Right renal cortex interstitium (tissue), 3 donors: Measurements from ENCODE around the gene SEC11A. TPM values are rescaled to one million over a fixed set of nuclear protein-coding genes. Genes with fewer than 3 reads are reported as not detected.
A peak's percentile ranks its signal among the peaks of the same experiment; 100 is the strongest.

Experiments
- DNase-seq, 3 donors: peaks; one replicate each; pipeline ENCODE4 v3.0.0-alpha.2; 2013; ENCODE audit warnings: low read depth in 3 of 3, low spot score in 2 of 3
- polyA plus RNA-seq, 3 donors: library from polyadenylated mRNA; unstranded; fragments of 120-200 nt; gene quantifications; one replicate each; pipeline ENCODE4 v1.2.1, GENCODE V29; 2013; ENCODE audit not compliant: insufficient read length in 3 of 3

Gene SEC11A
- polyA plus RNA-seq, 3 donors, result 292 to 327 (median 312) TPM

DNA sequence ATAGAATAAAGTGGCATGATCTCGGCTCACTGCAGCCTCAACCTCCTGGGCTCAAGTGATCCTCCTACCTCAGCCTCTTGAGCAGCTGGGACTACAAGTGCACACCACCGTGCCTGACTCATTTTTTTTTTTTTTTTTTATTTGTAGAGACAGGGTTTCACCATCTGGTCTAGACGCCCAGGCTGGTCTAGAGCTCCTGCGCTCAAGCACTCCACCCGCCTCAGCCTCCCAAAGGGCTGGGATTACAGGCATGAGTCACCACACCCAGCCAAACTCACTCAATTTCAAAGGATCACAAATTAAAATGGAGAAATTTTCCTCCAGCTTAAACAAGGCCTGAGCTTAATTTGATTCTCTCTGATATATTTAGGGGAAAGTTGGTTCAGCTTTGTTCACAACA, 30.6 kb downstream of the SEC11A start:
- no peak for DNase-seq

DNA sequence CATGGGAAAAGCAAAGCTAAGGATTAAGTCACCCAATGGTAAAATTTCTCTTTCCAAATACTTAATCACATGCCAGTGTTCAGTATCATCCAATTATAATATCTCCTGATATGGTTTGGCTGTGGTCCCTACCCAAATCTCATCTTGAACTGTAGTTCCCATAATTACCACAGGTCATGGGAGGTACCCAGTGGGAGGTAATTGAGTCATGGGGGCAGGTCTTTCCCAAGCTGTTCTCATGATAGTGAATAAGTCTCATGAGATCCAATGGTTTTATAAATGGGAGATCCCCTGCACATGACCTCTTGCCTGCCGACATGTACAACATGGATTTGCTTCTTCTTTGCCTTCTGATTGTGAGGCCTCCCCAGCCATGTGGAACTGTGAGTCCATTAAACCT, 31.8 kb downstream of the SEC11A start:
- DNase-seq, result no peak

DNA sequence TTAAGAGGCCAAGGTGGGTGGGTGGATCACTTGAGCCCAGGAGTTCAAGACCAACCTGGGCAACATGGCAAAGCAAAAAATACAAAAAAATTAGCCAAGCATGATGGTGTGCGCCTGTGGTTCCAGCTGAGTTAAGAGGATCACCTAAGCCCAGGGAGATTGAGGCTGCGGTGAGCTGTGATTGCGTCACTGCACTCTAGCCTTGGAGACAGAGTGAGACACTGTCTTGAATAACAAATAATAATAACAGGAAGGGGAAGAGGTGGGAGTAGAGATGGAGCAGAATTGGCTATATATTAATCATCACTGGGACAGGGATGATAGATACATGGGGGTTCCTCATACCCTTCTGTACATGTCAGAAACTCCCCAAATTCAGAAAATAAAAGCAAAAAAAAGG, 34.1 kb downstream of the SEC11A start:
- no peak for DNase-seq

DNA sequence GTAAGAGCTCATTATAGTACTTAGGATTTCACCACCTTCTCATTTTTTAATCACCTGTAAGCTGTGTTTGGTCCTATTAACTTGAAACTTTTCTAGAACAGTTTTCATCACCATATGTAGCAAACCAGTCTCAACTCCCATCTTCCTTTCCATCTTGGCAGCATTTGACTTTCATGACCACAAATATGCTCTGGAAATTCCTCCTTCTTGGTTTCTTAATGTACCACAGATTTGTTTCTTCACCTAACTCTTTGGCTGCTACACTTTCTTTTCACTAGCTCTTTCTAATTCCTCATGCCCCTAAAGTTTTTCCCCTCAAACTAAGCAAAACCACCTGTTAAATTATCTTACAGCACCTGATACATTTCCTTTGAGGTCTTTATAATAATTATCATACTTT, 44.7 kb downstream of the SEC11A start:
- no peak for DNase-seq

DNA sequence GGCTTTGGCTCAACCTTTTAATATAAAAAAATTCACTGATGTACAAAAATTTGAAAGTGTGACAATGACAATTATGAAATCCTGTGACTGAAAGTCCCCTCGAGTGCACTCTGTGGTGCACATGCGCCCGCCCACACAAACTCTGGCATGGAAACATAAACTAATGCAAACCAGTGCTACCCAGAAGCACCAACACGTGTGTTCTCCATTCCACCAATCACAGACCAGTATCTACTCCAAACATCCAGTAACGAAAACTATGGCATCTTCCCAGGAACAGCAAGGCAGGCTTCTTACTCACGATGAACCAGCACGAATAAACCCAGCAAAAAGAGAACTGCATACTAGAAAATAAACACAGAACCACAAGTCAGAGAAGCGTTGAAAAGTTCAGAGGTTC, 46.2 kb downstream of the SEC11A start:
- DNase-seq, result no peak

DNA sequence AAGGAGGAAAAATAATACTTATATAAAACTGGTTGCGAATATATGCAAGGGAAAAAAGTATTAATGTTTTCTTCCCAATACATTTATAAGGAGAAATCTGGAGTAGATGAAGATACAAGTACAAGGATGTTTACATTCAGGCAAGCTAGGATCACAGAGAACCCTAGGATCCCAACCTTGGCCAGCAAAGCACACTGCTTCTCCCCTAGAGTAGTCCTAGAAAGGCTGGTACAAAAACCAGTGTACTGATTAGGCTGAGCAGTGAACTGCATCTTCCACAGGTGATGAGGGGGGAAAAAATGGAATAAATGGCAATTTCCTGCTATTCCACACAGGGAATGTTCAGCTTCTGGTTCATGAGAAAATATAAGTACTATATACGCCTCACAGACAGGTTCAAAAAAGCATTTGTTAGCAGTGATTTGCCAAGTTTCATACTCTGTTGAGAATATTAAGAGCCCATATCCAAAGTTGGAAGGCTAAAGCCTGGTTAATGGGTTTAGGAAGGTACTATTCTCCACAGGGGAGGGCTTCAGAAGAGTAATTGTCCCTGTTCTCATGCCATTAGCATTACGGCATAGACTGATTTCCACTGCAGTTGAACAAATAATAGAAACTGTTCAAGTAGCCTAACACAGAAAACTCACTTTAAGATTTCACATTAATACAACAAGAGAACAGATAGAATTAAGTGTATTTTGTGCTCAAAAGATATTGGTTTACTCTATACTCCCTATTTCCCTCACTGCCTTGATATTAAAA, 47.5 kb downstream of the SEC11A start:
- no peak for DNase-seq

DNA sequence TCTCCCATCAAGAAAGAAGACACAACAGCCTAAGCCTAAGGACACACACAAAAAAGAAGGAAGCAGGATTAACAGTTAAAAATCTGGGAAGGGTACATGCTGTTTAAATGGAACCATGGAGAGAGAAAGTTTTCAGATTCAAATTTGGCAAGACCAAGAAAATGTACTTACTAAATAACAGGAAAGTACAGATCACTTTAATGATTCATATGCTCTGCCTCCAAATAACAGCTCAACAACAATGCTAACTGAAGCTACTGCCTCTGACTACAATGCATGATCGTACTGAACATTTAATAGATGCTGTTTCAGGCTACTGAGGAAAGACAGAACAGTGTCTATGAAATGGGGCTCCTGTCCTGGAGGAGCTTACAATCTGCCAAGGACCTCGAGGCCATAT, 49.6 kb downstream of the SEC11A start:
- no peak for DNase-seq

DNA sequence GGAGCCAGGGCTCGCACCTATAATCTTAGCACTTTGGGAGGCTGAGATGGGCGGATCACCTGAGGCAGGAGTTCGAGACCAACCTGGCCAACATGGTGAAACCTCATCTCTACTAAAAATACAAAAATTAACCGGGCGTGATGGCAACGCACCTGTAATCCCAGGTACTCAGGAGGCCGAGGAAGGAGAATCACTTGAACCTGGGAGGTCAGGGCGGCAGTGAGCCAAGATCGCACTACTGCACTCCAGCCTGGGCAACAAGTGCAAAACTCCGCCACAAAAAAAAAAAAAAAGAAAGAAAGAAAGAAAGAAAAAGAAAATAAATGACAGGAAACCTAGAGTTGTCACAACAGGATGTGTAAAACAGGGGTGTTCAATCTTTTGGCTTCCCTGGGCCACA, 54.9 kb downstream of the SEC11A start:
- DNase-seq, result no peak

DNA sequence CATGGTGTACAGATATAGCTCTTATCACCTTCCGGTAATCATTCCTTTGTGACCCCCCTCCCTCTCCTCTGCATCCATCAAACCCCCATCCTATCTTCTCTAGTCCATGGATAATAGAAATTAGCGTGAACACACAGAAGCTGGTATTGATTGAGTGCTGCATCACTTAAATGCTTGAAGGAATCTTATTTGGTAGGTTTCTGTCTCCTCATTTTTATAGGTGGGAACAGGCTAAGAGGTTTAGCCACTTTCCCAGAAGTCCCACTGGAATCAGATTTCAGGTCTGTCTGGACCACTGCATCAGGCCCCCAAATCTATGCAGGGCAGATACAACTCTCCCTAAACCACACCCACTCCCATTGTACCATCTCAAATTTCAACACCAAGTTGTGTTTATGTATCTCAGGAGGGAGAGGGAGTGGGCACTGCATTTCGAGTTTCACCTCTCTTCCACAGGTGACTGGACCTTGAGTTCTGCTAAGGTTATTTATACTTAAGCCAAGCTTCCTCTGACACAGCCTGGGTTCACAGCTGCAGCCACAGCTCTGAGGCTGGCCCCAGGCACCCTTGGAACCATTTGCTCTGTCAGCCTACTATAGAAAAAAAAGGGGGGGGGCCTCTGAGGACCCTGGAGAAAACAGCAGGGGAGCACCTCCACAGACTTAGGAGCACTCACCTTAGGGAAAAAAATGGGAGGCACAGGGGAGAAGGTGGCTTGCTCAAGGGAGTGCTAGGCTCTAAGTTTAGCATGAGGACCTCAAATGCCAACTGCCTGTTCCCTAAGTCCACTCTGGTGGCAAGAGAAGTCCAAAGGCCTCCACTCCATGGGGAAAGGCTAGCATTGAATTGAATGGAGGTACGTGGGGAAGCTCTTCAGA, 55.8 kb downstream of the SEC11A start:
- DNase-seq, result no peak

DNA sequence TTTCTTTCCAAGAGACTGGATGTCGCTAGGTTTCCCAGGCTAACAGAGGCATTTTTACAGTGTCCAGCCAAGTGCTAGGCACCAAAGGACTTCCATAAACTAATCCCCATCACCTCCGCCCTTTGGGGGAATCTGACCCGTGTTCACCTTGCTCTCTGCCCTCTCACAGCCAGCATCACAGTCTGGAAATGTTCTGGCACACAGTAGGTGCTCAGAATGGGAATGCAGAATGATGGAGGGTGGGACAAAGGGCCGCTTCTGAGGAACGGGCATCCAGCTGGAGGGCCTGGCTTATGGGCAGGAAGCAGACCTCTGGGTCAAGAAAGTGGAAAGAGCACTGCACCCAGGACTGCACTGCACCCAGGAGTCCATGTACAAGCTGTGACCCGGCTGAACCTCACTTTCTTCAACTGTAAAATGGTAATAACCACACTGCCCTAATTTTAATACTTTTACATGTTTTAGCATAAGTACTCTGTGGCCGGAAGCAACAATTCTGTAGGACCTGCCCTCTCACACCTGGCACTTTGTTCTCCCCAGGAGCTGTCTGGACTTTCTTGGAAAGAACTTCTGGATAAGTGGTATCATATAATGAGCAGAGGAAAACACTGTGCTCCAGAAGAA, 57.0 kb downstream of the SEC11A start:
- DNase-seq, result no peak

DNA sequence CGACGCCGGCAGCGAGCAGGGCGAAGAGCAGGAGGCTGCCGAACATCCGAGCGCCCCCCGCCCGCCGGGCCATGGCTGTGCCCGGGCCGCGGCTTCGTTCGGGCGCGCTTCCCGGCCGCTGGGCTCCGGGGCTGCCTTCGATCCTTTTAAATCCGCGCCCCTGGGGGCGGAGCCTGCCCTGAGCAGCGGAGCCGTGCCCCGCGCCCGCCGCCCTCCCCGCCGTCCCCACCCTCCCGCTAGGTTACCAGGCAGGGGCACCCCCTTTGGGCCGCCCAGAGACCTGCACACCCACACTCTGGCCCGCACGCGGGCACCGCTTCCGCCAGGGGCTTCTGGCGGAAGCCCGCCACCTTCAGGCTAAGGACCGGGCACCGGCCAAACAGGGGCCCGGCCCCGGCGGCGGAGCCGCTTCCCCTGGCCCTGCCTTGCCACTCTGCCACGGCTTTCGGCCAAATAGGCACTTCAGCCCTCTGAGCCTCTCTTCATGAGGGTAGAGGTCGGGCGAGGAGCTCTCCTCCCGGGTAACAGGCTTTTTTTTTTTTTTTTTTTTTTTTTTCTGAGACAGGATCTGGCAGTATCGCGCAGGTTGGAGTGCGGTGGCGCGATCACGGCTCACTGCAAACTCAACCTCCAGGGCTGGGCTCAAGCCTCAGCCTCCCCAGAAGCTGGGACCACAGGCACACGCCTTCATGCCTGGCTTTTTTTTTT, 57.7 kb downstream of the SEC11A start, which contains the start of gene NMB:
Gene NMB, minus strand, starts transcription at position 120 of the 708 bp plus-strand sequence. Its CDS starts 47 bp downstream, at position 73.
- DNase-seq, result peak; percentile 48 to 69 (median 63)

DNA sequence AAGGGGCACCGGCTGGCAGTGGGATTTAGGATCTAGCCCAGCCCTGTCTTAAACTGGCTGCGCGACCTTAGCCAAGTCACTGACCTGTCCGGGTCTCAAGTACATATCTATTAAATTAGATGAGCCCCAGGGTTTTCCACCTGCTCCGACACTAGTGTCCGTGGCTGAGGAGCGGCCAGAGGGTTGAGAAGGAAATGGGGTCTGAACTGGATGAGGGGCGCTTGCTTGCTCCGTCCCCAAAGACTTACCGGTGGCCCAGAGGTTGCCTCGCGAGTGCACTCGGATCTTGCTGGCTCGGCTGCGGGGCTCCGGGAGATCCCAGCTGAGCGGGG, 58.2 kb downstream of the SEC11A start:
- DNase-seq, result no peak

DNA sequence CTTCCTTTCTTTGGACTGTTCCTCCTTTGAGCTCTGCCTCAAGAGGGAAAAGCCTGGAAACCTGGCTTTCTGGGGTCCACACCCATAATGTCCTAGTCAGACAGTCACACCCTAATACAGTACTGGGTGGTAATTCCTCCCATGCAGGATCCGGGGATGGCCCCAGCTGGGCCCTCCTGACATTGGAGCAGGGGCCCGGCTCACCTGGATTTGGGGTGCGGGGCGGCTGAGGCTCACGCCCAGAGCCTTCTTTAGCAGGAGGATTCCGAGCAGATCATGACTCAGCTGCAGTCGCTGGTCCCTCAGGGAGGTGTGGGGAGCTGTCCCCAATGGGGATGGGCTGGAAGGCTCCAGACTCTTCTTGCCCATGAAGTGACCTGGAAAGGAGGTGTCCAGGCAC, 59.0 kb downstream of the SEC11A start:
- no peak for DNase-seq

DNA sequence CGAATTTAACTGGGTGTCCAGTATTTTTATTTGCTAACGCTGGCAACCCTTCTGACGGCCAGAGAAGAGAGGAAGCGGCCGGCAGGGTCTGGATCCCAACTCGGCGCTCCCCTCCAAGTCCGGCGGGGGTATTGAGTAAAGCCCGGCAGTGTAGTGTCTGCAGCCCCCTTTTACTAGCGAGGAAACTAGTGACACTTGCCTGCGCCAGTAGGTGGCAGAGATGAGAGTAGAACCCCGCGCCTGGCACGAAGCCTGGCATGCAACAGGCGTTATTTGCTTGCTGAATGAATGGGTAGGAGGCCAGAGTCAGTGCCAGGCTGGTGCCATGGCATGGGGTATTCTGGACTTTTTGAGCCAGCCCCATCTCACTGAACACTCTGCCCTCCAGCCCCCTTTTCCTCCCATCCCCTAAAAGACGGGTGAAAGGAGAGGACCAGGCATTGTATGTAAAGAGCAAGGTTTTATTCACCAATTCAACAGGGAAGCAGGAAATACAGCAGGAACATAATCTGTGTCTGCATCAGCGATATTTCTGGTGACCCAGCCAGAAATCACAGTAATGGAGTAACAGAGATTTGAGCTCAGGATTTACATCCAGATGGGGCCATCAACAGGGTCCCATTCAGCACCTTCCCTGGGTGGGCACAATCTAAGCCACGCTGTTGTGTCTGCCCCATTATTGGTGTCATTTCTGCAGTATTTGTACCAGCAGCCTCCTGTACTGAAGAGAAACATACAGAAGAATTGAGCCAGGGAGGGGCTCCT, 61.1 kb downstream of the SEC11A start:
- DNase-seq, result peak in 2 of 3 donors; percentile 18 to 50

DNA sequence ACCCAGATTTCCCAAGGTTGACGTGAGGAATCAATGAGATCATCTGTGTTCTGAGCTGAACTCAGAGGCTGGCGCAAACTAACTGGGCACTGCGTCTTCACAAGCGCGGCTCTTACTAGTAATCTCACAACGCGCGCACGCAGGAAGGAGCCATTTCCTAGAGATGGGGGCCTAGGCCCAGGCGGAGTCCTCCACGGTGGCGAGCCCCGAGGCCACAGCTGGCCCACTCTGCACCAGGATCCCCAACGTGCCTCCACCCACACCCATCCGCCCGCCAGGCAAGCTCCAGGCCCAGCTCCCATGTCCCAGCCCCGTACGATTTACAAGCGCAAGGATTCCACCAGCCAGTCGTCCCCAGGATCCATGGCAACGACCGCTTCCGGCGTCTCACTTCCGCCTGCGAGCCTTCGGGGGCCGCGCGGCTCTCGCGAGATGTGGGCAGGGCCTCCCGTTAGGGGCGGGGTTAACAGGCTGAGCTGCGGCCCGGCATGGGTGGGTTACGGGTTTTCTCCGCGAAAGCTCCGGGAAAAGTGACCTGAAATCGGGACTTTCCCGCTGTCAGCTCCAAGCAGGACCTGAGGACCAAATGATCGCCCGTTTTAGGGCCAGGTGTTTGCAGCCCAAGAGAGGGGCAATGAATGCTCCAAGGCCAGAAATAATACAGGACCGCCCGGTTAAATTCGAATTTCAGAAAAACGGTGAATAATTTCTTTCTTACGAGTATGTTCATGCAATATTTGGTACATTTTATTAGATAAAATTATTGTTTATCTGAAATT, 61.8 kb downstream of the SEC11A start, which contains the start of gene WDR73:
Gene WDR73, minus strand, starts transcription at position 374 of the 779 bp plus-strand sequence. Its CDS starts 9 bp downstream, at position 365.
- DNase-seq, result peak; percentile 90 to 96 (median 92)

DNA sequence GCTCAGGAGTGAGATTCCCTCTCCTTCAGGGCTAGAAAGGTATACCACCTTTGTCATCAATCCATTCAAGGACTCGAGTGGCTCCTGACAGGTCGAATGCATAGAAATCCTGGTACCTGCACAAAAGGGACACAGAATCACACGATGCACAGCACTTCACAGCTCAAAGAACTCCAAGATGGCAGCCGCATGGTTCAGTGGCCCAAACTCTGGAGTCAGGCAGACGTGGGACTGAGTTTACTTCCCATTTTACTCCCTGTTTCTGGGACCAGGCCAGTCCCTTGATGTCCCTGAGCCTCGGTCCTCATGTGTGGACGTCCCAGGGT, 62.4 kb downstream of the SEC11A start:
- DNase-seq, result peak in 1 of 3 donors; percentile 18

DNA sequence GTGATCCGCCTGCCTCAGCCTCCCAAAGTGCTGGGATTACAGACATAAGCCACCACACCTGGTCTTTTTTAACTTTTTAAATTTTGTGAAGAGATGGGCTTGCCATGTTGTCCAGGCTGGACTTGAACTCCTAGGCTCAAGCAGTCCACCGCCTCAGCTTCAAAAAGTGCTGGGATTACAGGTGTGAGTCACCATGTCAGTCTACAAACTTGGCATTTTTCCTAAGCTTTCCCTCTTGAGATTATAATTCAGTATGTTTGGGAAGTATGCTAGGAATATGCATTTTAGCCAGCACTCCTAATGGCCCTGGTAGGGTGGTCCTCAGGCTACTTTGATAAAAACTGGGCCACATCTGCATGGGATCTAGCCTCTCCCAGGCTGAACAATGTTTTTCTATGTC, 66.2 kb downstream of the SEC11A start:
- DNase-seq, result no peak

DNA sequence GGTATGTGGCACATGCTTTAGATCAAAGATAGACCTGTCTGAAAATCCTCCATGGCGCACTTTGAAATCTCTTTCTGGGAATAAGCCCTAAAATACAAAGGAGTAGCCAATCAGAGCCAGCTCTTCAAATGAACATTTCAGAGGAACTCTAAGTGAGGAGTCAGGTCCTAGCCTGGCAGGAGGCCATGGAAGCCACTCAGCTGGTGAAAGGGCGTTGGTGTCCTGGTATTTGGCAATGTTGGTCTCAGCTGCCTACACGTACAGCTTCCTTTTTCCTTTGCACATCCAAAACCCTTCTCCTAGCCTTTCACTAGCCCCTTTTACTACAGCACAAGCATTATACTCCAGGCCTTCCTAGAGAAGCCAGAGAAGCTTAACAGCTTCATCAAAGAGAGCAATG, 67.4 kb downstream of the SEC11A start:
- DNase-seq, result no peak

DNA sequence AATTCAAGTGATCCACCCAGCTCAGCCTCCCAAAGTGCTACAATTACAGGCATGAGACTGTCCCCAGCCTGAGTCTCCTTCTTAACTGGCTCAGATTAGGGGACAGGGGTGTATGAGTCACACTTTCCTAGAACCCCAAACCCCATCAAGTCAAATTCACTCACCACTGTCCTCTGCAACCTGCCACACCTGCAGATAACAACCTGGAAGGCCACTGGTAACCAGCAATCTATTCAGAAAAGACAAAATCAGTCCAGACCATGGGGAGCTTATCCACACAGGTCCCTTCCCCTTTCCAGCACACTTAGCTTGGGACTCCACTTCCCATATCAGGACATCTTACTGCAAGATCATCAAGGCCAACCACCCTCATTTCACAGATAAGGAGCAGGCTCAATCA, 68.2 kb downstream of the SEC11A start:
- DNase-seq, result no peak
